Colonic mucosa (tissue), 4 donors: Measurements from ENCODE around the gene APC2. TPM values are rescaled to one million over a fixed set of nuclear protein-coding genes. Genes with fewer than 3 reads are reported as not detected.

Source experiments
- DNase-seq: peaks from one replicate; pipeline ENCODE4 v3.0.0-alpha.2; 2020
- H3K27ac ChIP-seq: fragments of 200-600 bp; one replicate; pipeline ENCODE4 v1.8.0; 2021
- H3K27me3 ChIP-seq: fragments of 200-600 bp; one replicate; pipeline ENCODE4 v1.8.0; 2021
- H3K36me3 ChIP-seq: fragments of 200-600 bp; one replicate; pipeline ENCODE4 v1.8.0; 2021
- H3K4me1 ChIP-seq: fragments of 200-600 bp; one replicate; pipeline ENCODE4 v1.8.0; 2021; ENCODE audit warnings: mild to moderate bottlenecking
- H3K4me3 ChIP-seq: fragments of 200-600 bp; one replicate; pipeline ENCODE4 v1.8.0; 2021
- H3K9ac ChIP-seq, 2 donors: one replicate each; pipeline ENCODE4 v1.7.0; 2013; ENCODE audit warnings: control low read depth in 2 of 2, low read depth in 2 of 2, low read length in 2 of 2
- H3K9me3 ChIP-seq: fragments of 200-600 bp; one replicate; pipeline ENCODE4 v1.8.0; 2021
- intact Hi-C: fragments of 100-400 bp; cut with DNase I; formaldehyde crosslinking; loops from one replicate; pipeline ENCODE4 v1.14.1; 2022
- total RNA-seq, 2 donors: library from RNA; stranded (reverse); fragmentation: NEBNext Ultra II Directional in 1 of 2; extraction: Animal tissue kit (Norgen Biotek cat#: 25700) in 1 of 2; gene quantifications; one replicate each; pipeline ENCODE4 v1.2.1, GENCODE V29; 2021
- TF ChIP-seq, protein P1 (sequence below): fragments of 200-600 bp; IDR thresholded peaks from one replicate; pipeline ENCODE4 v1.8.0; 2022; ENCODE audit warnings: antibody characterized with exemption, mild to moderate bottlenecking
- donor health status: healthy.
- donor health status: DM: no; HTN: no; CAD: no.
- donor health status: DM: no; HTN: no; CAD: no.

Gene APC2
- total RNA-seq, 2 donors from 2014 or later: 0.05 to 0.42 TPM

DNA sequence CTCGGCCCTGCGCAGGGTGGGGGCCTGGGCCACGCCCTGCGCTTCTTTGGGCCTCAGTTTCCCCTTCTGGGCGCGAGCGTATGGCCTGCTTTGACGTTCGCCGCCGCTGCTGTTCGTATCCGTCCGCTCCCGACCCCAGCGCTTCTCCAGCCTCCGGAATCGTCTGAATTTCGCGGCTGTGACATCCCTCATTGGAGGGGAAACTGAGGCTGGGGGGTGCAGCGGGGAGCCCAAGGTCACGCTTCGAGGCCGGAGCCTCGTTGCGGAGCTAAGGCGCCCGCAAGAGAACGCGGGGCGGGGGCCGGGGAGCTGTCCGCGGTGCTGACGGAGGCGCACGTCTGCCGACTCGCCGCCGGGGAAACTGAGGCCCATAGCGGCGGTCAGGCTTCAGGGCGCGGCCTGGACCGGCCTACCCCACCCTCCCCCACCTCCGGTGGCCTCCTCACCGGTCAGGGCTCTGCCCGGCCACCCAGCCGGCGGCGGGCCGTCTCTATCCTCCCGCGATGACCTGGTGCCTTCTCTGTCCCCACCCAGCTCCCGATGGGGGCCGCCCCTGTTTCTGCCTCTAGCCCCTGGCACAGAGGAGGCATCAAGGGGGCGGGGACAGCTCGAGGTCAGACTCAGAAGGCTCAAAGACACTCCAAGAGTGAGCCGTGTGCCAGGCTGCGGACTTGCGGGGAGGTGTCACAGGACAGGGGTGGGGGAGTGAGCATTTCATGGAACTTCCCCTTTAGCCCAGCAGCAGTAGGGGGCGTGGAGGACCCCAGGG, 3.0 kb upstream of the APC2 start:
- Histone ChIP-seq H3K9me3 (no peaks in the 10 kb centered on the region), H3K4me1 (peaks cover 11% of the 10 kb centered on the region), H3K4me3 (no peak overlapping the region), H3K27me3 (peaks cover 64% of the 10 kb centered on the region), H3K27ac (no peak overlapping the region), H3K9ac (no peak overlapping the region), H3K36me3 (no peaks in the 10 kb centered on the region)
- intact Hi-C loops: no loop called here
- TF ChIP-seq, protein P1, sequence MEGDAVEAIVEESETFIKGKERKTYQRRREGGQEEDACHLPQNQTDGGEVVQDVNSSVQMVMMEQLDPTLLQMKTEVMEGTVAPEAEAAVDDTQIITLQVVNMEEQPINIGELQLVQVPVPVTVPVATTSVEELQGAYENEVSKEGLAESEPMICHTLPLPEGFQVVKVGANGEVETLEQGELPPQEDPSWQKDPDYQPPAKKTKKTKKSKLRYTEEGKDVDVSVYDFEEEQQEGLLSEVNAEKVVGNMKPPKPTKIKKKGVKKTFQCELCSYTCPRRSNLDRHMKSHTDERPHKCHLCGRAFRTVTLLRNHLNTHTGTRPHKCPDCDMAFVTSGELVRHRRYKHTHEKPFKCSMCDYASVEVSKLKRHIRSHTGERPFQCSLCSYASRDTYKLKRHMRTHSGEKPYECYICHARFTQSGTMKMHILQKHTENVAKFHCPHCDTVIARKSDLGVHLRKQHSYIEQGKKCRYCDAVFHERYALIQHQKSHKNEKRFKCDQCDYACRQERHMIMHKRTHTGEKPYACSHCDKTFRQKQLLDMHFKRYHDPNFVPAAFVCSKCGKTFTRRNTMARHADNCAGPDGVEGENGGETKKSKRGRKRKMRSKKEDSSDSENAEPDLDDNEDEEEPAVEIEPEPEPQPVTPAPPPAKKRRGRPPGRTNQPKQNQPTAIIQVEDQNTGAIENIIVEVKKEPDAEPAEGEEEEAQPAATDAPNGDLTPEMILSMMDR: no peak
- DNase-seq: no peak

DNA sequence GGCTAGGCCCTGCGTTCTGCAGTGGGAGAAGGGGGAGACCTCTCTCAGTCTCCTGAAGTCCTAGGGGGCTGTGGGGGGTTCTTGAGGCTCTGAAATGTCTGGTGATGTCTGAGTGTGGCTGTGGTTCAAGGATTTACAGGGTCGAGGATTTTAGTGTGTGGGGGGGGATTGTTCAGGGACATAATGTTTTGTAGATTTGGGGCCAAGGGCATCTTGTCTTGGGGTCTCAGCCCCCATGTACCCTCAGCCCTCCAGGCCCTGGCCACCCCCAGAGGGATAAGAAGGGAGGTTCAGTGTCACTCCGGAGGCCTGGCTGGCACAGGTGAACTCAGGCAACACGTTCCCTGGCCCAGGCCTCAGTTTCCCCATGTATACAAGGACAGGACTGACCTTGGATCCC, 2.4 kb upstream of the APC2 start:
- intact Hi-C loops: no loop called here
- Histone ChIP-seq H3K36me3 (no peaks in the 10 kb centered on the region), H3K9me3 (no peaks in the 10 kb centered on the region), H3K27me3 (peaks cover 70% of the 10 kb centered on the region), H3K4me3 (no peak overlapping the region), H3K9ac (no peak overlapping the region), H3K27ac (no peak overlapping the region), H3K4me1 (peaks cover 11% of the 10 kb centered on the region)
- DNase-seq: no peak
- TF ChIP-seq, protein P1: no peak

DNA sequence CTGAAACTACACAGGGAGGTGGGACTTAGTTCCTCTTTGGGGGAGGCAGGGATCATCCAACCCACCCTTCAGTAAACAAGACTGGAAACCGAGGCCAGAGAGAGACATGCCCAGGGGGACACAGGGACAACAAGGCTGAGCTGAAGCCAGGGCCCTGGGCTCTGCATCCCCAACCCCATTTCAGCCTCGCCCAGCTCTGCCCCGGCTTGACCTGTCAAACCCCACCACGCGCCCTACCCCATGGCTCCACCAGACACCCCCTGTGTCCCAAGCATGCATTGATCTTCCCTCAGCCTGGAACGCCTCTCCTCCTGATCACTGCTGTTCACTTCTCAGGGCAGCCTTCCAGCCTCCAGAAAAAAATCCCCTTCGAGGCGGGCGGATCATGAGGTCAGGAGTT, 2.0 kb upstream of the APC2 start:
- Histone ChIP-seq H3K9me3 (no peaks in the 10 kb centered on the region), H3K27me3 (peaks cover 75% of the 10 kb centered on the region), H3K36me3 (no peaks in the 10 kb centered on the region), H3K9ac (no peak overlapping the region), H3K4me1 (peaks cover 11% of the 10 kb centered on the region), H3K27ac (no peak overlapping the region), H3K4me3 (no peak overlapping the region)
- intact Hi-C loops: no loop called here
- DNase-seq: no peak
- TF ChIP-seq, protein P1: no peak

DNA sequence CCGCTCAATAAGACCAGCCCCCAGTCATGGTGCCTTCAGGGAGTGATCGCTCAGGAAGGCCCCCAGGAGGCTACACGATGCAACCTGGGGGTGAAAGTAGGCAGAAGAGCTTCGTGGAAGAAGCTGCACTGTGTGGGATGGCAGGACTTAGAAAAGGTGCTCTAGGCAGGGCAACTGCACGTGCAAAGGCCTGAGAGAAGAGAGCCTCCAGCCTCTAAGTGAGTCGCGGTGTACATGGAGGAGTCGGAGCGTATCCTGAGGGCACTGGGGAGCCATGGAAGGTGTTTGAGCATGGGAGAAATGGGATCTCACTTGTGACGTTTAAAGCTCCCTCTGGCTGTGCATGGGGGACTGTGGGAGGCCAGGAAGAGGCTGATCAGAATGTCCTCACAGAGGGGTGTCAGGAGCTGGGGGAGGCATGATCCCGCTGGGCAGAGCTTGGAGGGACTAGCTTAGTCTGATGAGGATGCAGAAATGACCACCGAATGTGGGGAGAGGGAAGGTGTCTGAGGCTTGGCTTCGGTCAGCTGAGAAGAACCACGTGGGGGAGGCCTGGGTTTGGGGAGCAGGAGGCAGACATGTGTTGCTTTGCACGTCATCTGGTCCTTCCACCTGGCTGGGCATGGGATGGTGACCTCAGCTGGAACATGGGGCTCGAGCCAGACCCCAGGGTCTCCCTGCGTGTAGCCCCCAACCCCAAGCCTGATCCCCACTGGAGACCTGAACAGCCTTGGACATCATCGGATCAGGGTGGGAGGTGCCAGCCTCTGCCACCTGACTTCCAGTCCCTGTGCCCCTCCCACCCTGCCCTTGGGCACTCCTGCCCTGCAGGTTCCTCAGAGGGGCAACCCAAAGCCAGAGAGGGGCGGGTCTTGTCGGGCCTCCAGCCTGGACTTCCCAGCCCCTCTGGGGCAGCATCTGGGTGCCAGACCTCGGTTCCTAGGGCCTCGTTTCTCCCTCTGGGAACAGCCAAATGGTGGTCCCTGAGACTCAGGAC, 1.1 kb downstream of the APC2 start:
- Histone ChIP-seq H3K36me3 (no peaks in the 10 kb centered on the region), H3K9me3 (no peaks in the 10 kb centered on the region), H3K27ac (no peak overlapping the region), H3K4me1 (peaks cover 9% of the 10 kb centered on the region), H3K9ac (no peak overlapping the region), H3K27me3 (peaks cover 93% of the 10 kb centered on the region), H3K4me3 (no peak overlapping the region)
- intact Hi-C loops: no loop called here
- no peak for DNase-seq
- TF ChIP-seq, protein P1: no peak

DNA sequence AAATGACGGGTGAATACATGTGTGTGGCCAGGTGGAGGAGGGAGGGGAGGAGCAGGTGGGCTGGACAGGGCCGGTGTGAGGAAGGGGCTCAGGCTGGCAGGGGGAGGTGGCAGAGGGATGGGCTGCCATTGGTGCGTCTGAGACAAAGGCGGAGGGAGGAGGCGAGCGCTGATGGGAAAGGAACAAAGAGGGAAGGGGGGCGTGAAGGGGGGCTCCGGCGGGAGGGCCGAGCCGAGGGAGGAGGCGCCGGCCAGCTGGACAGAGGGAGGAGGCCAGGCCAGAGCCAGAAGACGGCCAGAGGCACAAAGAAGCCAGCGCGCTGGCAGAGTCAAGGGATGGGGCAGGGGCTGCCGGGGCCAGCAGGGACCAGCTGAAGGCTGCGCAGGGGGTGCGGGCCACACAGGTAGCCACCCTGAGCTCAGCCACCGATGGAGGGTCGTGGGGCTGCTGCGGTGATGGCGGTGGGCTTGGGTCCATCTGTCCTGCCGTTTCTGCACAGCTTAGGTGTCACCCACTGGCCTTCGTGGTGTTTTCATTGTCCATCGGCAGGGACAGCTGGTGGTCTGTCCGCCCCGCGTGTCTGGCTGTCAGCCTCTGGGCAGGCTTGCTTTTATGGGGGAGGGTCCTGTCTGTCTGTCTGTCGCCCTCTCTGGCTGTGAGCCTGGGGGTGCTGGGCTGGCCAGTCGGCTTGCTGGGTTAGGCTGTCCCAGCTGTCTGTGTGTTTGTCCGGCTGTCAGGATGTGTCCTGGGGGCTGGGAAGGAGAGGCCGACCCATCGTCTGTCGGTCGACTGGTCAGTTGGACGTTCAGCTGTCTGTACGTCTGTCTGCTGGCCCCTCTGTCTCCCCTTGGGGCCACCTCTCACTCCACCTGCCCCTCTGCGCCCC, 2.2 kb downstream of the APC2 start:
- DNase-seq: no peak
- Histone ChIP-seq H3K4me3 (no peak overlapping the region), H3K36me3 (no peaks in the 10 kb centered on the region), H3K9ac (no peak overlapping the region), H3K9me3 (no peaks in the 10 kb centered on the region), H3K4me1 (peaks cover 3% of the 10 kb centered on the region), H3K27ac (no peak overlapping the region), H3K27me3 (peaks cover 93% of the 10 kb centered on the region)
- intact Hi-C loops: no loop called here
- TF ChIP-seq, protein P1: no peak
